Osteoblast (primary cell): Measurements from ENCODE around the gene ACTRT2. TPM values are rescaled to one million over a fixed set of nuclear protein-coding genes. Genes with fewer than 3 reads are reported as not detected.
A peak's percentile ranks its signal among the peaks of the same experiment; 100 is the strongest.

Experiments
- DNase-seq: peaks from one replicate; pipeline ENCODE4 v3.0.0; 2011; ENCODE audit warnings: low spot score, mixed read lengths; ENCODE audit not compliant: insufficient read length; ENCODE audit errors: missing footprints
- H2AFZ ChIP-seq: 2 replicates; pipeline ENCODE4 v1.6.0; 2011; ENCODE audit warnings: mild to moderate bottlenecking, low read length
- H3K27ac ChIP-seq: 2 replicates; pipeline ENCODE4 v1.5.1; 2011; ENCODE audit warnings: mild to moderate bottlenecking, low read depth, low read length, moderate library complexity
- H3K27me3 ChIP-seq: 2 replicates; pipeline ENCODE4 v1.6.0; 2012; ENCODE audit warnings: mild to moderate bottlenecking, control low read depth, inconsistent platforms, low read length, moderate library complexity; ENCODE audit not compliant: insufficient read depth
- H3K36me3 ChIP-seq: 2 replicates; pipeline ENCODE4 v1.5.1; 2011; ENCODE audit warnings: mild to moderate bottlenecking, low read length, control low read depth, moderate library complexity; ENCODE audit not compliant: insufficient read depth
- H3K4me1 ChIP-seq: 2 replicates; pipeline ENCODE4 v1.5.1; 2011; ENCODE audit warnings: mild to moderate bottlenecking, low read length, control low read depth, moderate library complexity; ENCODE audit not compliant: insufficient read depth
- H3K4me2 ChIP-seq: 2 replicates; pipeline ENCODE4 v1.6.0; 2011; ENCODE audit warnings: mild to moderate bottlenecking, low read length; ENCODE audit not compliant: insufficient read depth
- H3K4me3 ChIP-seq: fragments of 200-600 bp; sonication (generic); 3 replicates; pipeline ENCODE4 v1.5.1; 2012; ENCODE audit warnings: mild to moderate bottlenecking, low read length, inconsistent platforms; ENCODE audit not compliant: insufficient read depth
- H3K79me2 ChIP-seq: 2 replicates; pipeline ENCODE4 v1.6.0; 2012; ENCODE audit warnings: mild to moderate bottlenecking, low read length, control low read depth, inconsistent platforms; ENCODE audit not compliant: insufficient read depth
- H3K9me3 ChIP-seq: 2 replicates; pipeline ENCODE4 v1.5.1; 2011; ENCODE audit warnings: low read depth, low read length, control low read depth
- H4K20me1 ChIP-seq: 2 replicates; pipeline ENCODE4 v1.6.0; 2012; ENCODE audit warnings: mild to moderate bottlenecking, low read length, control low read depth; ENCODE audit not compliant: insufficient read depth
- total RNA-seq: library from RNA; depleted of rRNA; stranded (reverse); fragments of >200 nt; gene quantifications from 2 replicates; pipeline ENCODE4 v1.2.3, GENCODE V29; 2012
- TF ChIP-seq, protein P1 (sequence below): IDR thresholded peaks from 2 replicates; pipeline ENCODE4 v1.5.1; 2011; ENCODE audit warnings: mild to moderate bottlenecking, low read depth, low read length, moderate library complexity; ENCODE audit errors: extremely low read depth

ACTRT2 gene
- total RNA-seq, 1 donor: not detected

DNA sequence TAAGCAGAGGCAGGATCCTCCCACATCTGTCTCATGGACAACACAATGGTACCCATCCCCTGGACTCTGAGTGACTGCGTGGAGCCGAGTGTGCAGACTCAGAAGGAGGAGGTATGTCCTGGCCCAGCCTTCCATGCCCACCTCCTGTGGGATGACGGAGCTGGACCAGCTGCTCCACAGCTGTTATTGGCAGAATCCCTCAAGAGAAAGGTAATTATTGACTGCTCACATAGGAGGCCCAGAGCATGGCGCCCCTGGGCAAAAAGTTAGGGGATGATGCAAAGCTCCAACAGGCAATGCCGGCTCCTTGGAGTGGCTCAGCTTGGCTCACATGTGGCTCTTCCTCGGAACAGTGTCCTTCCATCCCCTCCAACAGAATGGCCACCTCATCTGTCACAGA is 12.2 kb upstream of the ACTRT2 start:
- Histone ChIP-seq H3K27me3 (peaks cover 2% of the 10 kb centered on the region), H3K4me2 (no peak overlapping the region), H4K20me1 (no peaks in the 10 kb centered on the region), H3K4me3 (no peak overlapping the region), H3K36me3 (no peaks in the 10 kb centered on the region), H3K27ac (no peak overlapping the region), H2AFZ (no peak overlapping the region), H3K4me1 (no peaks in the 10 kb centered on the region), H3K79me2 (no peaks in the 10 kb centered on the region), H3K9me3 (peaks cover 6% of the 10 kb centered on the region)
- DNase-seq: peak; percentile 62
- TF ChIP-seq, protein P1, sequence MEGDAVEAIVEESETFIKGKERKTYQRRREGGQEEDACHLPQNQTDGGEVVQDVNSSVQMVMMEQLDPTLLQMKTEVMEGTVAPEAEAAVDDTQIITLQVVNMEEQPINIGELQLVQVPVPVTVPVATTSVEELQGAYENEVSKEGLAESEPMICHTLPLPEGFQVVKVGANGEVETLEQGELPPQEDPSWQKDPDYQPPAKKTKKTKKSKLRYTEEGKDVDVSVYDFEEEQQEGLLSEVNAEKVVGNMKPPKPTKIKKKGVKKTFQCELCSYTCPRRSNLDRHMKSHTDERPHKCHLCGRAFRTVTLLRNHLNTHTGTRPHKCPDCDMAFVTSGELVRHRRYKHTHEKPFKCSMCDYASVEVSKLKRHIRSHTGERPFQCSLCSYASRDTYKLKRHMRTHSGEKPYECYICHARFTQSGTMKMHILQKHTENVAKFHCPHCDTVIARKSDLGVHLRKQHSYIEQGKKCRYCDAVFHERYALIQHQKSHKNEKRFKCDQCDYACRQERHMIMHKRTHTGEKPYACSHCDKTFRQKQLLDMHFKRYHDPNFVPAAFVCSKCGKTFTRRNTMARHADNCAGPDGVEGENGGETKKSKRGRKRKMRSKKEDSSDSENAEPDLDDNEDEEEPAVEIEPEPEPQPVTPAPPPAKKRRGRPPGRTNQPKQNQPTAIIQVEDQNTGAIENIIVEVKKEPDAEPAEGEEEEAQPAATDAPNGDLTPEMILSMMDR: no peak

DNA sequence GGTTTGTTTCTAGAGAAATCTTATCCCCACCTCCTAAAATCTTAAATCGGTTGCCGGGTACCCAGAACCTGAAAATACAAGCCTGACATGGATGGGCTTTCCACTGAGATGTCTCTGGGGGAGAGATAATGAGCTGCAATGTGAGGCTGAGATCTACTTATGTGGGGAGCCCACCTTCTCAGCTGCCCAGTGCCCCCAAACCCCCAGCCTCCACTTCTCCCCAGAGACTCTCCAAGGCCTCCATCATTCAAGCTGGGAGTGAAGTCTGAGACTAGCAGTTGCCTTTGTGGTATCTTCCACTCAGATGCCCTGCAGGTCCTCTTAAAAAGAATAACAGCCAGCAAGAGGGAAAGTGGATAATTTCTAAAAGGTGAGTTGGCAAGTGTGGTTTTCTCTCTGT is 11.7 kb upstream of the ACTRT2 start:
- Histone ChIP-seq H3K4me3 (no peak overlapping the region), H3K4me2 (no peak overlapping the region), H3K36me3 (no peaks in the 10 kb centered on the region), H3K79me2 (no peaks in the 10 kb centered on the region), H3K4me1 (no peaks in the 10 kb centered on the region), H3K27me3 (peaks cover 2% of the 10 kb centered on the region), H3K9me3 (peaks cover 6% of the 10 kb centered on the region), H2AFZ (no peak overlapping the region), H4K20me1 (no peaks in the 10 kb centered on the region), H3K27ac (no peak overlapping the region)
- peak; percentile 58 for DNase-seq
- TF ChIP-seq, protein P1: no peak

- H3K27me3 ChIP-seq: peaks cover 2% of the 10 kb centered on the region
- H2AFZ ChIP-seq: no peak overlapping the region
These were observed 10.1 kb upstream of the ACTRT2 start for GRCh38 chr1:3011127-3011526.

GRCh38 chr1:3011631-3012455 is 9.4 kb upstream of the ACTRT2 start:
- H3K79me2 ChIP-seq: no peaks in the 10 kb centered on the region
- TF ChIP-seq, protein P1: no peak
- peaks cover 6% of the 10 kb centered on the region for H3K9me3 ChIP-seq
- H3K4me3 ChIP-seq: peak overlapping the region; percentile 39
- peak; percentile 49 for DNase-seq
- H3K4me1 ChIP-seq: no peaks in the 10 kb centered on the region
- H3K27ac ChIP-seq: no peak overlapping the region
- no peaks in the 10 kb centered on the region for H4K20me1 ChIP-seq
- H3K27me3 ChIP-seq: no peaks in the 10 kb centered on the region
- H3K36me3 ChIP-seq: no peaks in the 10 kb centered on the region
- peak overlapping the region; percentile 0 for H2AFZ ChIP-seq
- H3K4me2 ChIP-seq: peak overlapping the region; percentile 68

More at GRCh38 chr1:3011127-3011526, 10.1 kb upstream of the ACTRT2 start:
- no peaks in the 10 kb centered on the region for H4K20me1 ChIP-seq
- TF ChIP-seq, protein P1: no peak
- H3K4me3 ChIP-seq: no peak overlapping the region
- H3K4me1 ChIP-seq: no peaks in the 10 kb centered on the region
- no peak overlapping the region for H3K27ac ChIP-seq
- peaks cover 6% of the 10 kb centered on the region for H3K9me3 ChIP-seq
- H3K4me2 ChIP-seq: no peak overlapping the region
- DNase-seq: peak; percentile 39
- H3K79me2 ChIP-seq: no peaks in the 10 kb centered on the region
- no peaks in the 10 kb centered on the region for H3K36me3 ChIP-seq
